Muscle of leg (tissue), 11 donors: ENCODE measurements around the gene EGFL8. TPM values are rescaled to one million over a fixed set of nuclear protein-coding genes. Genes with fewer than 3 reads are reported as not detected.
"Not testable (repeated sequence)": the region's sequence is repeated elsewhere in the genome, so short reads cannot be mapped to it uniquely, and the experiment has no call there.

Experiments used
- DNase-seq: peaks from one replicate; pipeline ENCODE4 v3.0.0; 2013
- H3K27ac ChIP-seq: one replicate; pipeline ENCODE4 v1.5.1; 2013; ENCODE audit warnings: mild to moderate bottlenecking, low read length, control low read depth
- H3K27me3 ChIP-seq: one replicate; pipeline ENCODE4 v1.6.1; 2013; ENCODE audit warnings: low read length; ENCODE audit not compliant: control insufficient read depth, insufficient read depth
- H3K36me3 ChIP-seq: one replicate; pipeline ENCODE4 v1.6.1; 2013; ENCODE audit warnings: low read length; ENCODE audit not compliant: control insufficient read depth, insufficient read depth
- H3K4me1 ChIP-seq: one replicate; pipeline ENCODE4 v1.6.1; 2013; ENCODE audit warnings: low read length; ENCODE audit not compliant: control insufficient read depth, insufficient read depth
- H3K4me3 ChIP-seq: one replicate; pipeline ENCODE4 v1.5.1; 2013; ENCODE audit warnings: low read length, control low read depth
- H3K9me3 ChIP-seq: replicated peaks from 2 replicates; pipeline ENCODE4 v1.6.1; 2013; ENCODE audit warnings: low read depth, low read length; ENCODE audit not compliant: control insufficient read depth
- WGBS: methylation state at CpG from one replicate; pipeline ENCODE4 v1.1.5; 2013; ENCODE audit warnings: missing lambda C conversion rate; ENCODE audit not compliant: insufficient coverage; 5-methylcytosine and 5-hydroxymethylcytosine counted together
- polyA plus RNA-seq, 8 donors: library from polyadenylated mRNA; unstranded; fragments of 120-200 nt; gene quantifications; one replicate each; pipeline versions ENCODE4 v1.2.1 to v1.2.3, GENCODE V29; 2013; ENCODE audit warnings: inconsistent platforms in 1 of 8, low replicate concordance in 1 of 8; ENCODE audit not compliant: insufficient read length in 8 of 8, insufficient read depth in 1 of 8
- total RNA-seq: library from RNA; stranded (reverse); fragments of 120-200 nt; gene quantifications from one replicate; pipeline ENCODE4 v1.2.4, GENCODE V29; 2013

The EGFL8 gene
- total and polyA plus RNA-seq, 9 donors: 22.9 to 43.4 (median 28.9) TPM

DNA sequence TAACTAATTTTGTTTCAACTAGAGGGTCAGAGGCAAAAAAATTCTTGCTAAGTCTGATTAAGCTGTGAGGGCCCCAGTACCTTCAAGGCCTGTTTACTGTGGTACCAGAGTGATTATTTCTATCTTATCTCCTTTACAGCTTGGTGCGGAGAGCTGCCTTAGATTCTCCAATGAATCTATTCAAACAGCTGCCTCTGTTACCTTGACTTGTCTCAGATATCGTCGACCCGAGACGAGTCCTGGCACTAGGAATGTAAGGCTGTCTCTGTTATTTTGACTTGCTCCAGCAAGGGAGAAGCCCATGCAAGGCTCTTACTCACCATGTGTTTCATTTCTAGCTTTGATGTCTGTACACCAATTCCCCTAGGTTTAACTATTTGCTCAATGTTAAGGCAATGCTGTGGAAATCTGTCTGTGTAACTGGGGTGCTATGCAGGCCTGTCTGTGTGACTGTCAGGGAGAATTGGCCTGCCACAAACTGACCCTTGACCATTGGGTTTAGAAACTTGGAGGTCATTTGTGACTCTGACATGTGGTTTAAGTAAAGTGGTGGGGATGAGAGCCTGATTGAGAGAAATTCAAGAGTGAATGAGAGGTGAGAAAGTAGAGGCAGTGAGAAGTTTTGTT, 23.9 kb upstream of the EGFL8 start:
- H3K9me3 ChIP-seq: no peaks in the 10 kb centered on the region
- no peaks in the 10 kb centered on the region for H3K36me3 ChIP-seq
- peaks cover 5% of the 10 kb centered on the region for H3K27me3 ChIP-seq
- no peak overlapping the region for H3K27ac ChIP-seq
- no peak overlapping the region for H3K4me3 ChIP-seq
- no peak for DNase-seq
- no peaks in the 10 kb centered on the region for H3K4me1 ChIP-seq
- 90% methylated on average over 2 of the region's 5 CpGs for WGBS

GRCh38 chr6:32144238-32144637, 20.2 kb upstream of the EGFL8 start:
- DNase-seq, H3K4me1 ChIP-seq, H3K9me3 ChIP-seq, H3K4me3 ChIP-seq, H3K27ac ChIP-seq, H3K36me3 ChIP-seq: not testable (repeated sequence)
- no CpG with 5 or more reads among the region's 7 CpGs for WGBS
- peaks cover 35% of the 10 kb centered on the region for H3K27me3 ChIP-seq

- 92% methylated on average over 1 of the region's 1 CpG for WGBS
- Histone ChIP-seq H3K4me3 (no peak overlapping the region), H3K27ac (no peak overlapping the region), H3K9me3 (no peaks in the 10 kb centered on the region), H3K4me1 (peaks cover 9% of the 10 kb centered on the region), H3K27me3 (peaks cover 54% of the 10 kb centered on the region), H3K36me3 (no peaks in the 10 kb centered on the region)
- DNase-seq: no peak
Observed at GRCh38 chr6:32146287-32146686, 18.1 kb upstream of the EGFL8 start.

DNA sequence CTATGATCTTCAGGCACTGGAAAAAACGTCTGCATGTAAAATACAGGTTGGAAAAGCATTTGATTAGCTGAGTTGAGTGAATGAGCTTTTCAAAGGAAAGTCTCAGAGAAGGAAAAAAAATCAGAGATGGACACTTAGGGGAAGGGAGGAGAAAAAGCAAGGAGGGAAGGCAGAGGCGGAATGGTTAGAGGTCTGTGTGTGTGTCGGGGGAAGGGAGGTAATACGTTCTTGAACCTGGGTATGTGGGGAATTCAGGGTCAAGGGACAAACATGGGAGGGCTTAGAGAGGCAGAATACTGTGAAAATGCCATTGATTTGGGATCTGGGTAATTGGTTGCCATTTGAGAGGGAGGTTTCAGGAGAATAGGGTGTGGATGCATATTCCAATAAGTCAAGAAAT, 17.7 kb upstream of the EGFL8 start:
- Histone ChIP-seq H3K27ac (no peak overlapping the region), H3K4me3 (no peak overlapping the region), H3K27me3 (peaks cover 57% of the 10 kb centered on the region), H3K9me3 (no peaks in the 10 kb centered on the region), H3K4me1 (peaks cover 11% of the 10 kb centered on the region), H3K36me3 (no peaks in the 10 kb centered on the region)
- no peak for DNase-seq
- 20% methylated on average over 4 of the region's 4 CpGs for WGBS

DNA sequence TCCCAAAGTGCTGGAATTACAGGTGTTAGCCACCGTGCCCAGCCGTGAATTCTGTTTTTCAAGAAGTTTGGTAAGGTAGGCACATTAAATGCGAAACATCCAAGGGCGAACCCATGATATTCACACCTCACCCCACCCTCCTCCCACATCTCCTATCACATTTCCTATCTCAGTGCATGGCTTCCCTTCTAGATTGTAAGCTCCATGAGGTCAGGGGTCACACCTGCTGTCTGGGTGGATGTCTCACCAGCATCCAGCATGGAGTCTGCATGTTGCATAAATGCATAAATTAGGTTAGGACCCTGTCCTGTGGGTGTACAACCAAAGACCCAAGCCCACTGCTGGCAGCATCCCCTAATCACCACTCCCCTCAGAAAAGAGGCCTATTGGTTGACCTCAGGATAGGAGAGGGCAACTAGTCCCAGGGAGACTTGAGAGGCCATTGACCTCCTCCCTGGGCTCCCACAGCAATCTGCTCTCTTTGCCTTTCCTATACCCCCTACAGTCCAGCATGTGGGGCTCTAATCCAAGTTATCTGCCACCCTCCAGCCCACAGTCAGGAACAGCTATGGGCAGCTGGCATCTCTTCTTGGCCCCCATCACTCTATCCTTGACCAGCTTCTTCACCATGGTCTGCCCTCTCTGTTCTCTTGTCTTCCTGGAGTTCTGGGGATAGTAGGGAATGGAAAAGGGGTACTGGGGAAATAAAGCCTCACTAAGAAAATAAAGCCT, 16.8 kb upstream of the EGFL8 start:
- 88% methylated on average over 2 of the region's 4 CpGs for WGBS
- peaks cover 61% of the 10 kb centered on the region for H3K27me3 ChIP-seq
- H3K36me3 ChIP-seq: no peaks in the 10 kb centered on the region

GRCh38 chr6:32148289-32149091, 15.9 kb upstream of the EGFL8 start:
- peaks cover 70% of the 10 kb centered on the region for H3K27me3 ChIP-seq

More for the DNA sequence above, 16.8 kb upstream of the EGFL8 start:
- DNase-seq: no peak
- Histone ChIP-seq H3K4me3 (no peak overlapping the region), H3K4me1 (peaks cover 19% of the 10 kb centered on the region), H3K27ac (no peak overlapping the region), H3K9me3 (no peaks in the 10 kb centered on the region)

DNA sequence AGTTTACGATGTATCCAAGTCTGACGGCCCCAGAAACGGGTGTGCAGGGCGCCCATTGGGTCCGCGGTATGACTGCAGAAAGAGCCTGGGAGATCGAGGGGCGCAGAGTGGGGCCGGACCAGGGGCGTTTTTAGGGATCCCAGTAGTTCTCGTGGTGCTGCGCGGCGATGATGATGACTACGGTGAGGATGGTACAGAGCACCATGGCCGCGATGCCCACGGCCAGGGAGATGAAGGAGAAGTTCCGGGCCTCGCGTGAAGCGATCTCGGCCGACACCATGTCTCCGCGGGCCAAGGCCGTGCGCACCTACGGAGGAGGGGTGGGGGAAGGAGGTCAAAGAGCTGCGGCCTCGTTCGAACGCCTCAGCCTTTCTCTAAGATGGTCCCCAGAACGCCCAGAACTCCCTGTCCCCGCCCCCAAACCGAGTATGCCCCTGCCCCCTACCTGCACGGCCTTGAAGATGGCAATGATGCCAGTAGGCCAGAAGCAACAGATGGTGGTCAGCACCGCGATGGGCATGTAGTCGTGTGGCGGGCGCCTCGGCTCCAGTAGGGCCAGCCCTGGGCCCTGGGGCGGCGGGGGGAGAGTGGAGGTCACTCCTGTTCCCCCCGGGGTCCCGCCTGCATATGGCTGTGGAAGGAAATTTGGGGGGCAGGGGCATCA, 15.2 kb upstream of the EGFL8 start:
- no peaks in the 10 kb centered on the region for H3K9me3 ChIP-seq
- H3K4me1 ChIP-seq: peaks cover 30% of the 10 kb centered on the region
- 11% methylated on average over 36 of the region's 47 CpGs for WGBS
- no peak overlapping the region for H3K27ac ChIP-seq
- H3K27me3 ChIP-seq: peaks cover 70% of the 10 kb centered on the region
- no peak for DNase-seq
- peak overlapping the region; percentile 21 for H3K4me3 ChIP-seq
- no peaks in the 10 kb centered on the region for H3K36me3 ChIP-seq

More at GRCh38 chr6:32148289-32149091, 15.9 kb upstream of the EGFL8 start:
- peak; percentile 73 for DNase-seq
- 6% methylated on average over 28 of the region's 39 CpGs for WGBS
- H3K4me1 ChIP-seq: peaks cover 28% of the 10 kb centered on the region
- no peaks in the 10 kb centered on the region for H3K9me3 ChIP-seq
- H3K36me3 ChIP-seq: no peaks in the 10 kb centered on the region
- H3K27ac ChIP-seq: no peak overlapping the region
- peak overlapping the region; percentile 21 for H3K4me3 ChIP-seq

DNA sequence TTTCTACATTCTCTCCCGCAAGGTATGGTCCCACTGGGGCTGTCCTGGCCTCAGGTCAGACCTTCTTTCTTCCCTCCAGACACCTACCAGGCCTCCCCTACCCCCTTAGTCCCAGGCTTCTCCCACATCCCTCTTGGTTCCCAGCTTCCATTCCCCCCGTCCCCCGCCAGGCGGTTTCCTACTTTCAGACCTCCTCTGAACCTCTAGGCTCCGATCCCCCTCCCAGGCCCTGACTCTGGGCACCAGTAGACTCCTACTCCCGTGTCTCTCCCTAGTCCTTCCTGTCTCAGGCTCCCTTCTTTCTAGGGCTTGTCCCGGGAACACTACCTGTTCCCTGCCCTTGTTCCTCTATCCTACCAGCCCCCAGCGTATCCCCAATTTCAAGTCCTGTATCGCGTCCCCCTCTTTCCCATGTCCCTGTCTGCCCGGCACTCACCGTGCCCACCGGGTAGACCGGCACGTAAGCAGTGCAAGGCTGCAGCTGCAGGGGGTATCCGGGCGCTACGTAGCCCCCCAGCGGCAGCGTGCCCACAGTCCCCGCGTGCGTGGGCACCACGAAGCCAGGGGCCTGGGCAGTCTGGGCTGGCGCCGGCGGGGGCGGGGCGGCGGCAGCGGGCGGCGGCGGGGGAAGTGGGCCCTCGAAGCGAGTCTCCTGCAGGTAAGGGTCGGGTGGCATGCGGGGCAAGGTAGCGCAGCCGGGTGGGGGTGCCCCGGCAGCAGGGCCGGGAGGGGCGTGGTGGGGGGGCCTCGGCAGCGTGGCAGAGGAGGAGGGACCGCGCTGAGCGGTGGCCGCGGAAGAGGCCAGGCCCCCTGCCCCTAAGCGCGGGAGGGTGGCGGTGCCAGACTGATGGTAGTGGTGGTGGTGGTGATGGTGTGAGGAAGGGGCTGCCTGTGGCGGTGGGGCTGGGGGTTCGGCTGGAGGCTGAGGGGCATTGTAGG, 14.2 kb upstream of the EGFL8 start:
- WGBS: 21% methylated on average over 55 of the region's 55 CpGs
- no peaks in the 10 kb centered on the region for H3K9me3 ChIP-seq
- H3K36me3 ChIP-seq: no peaks in the 10 kb centered on the region
- H3K27ac ChIP-seq: no peak overlapping the region
- peaks cover 37% of the 10 kb centered on the region for H3K4me1 ChIP-seq
- H3K27me3 ChIP-seq: peaks cover 70% of the 10 kb centered on the region
- H3K4me3 ChIP-seq: no peak overlapping the region
- peak; percentile 6 for DNase-seq

- DNase-seq: peak; percentile 13
- peaks cover 10% of the 10 kb centered on the region for H3K36me3 ChIP-seq
- peaks cover 66% of the 10 kb centered on the region for H3K27me3 ChIP-seq
- no peaks in the 10 kb centered on the region for H3K9me3 ChIP-seq
- WGBS: 22% methylated on average over 4 of the region's 8 CpGs
- no peak overlapping the region for H3K4me3 ChIP-seq
- H3K4me1 ChIP-seq: peaks cover 43% of the 10 kb centered on the region
- H3K27ac ChIP-seq: no peak overlapping the region
Observed at GRCh38 chr6:32151181-32151862, 13.1 kb upstream of the EGFL8 start.
